ENCODE data around the gene NEK6.

NEK6 gene

GRCh38 chr9:124268248-124268647 lies 10.5 kb downstream of the NEK6 start:
- DNase-seq (ENCODE audit: extremely low read depth, low read depth) = no peak
- no peak for TF ChIP-seq CTCF (IDR thresholded peaks at IDR 0.05; ENCODE audit: low read depth, low read length)

- no peak for TF ChIP-seq CTCF (IDR thresholded peaks at IDR 0.05; ENCODE audit: low read depth, low read length)
- no peak for DNase-seq (ENCODE audit: extremely low read depth, low read depth)
Observed at GRCh38 chr9:124268661-124269060, 10.9 kb downstream of the NEK6 start.

GRCh38 chr9:124269556-124269955 lies 11.8 kb downstream of the NEK6 start:
- no peak for DNase-seq (ENCODE audit: extremely low read depth, low read depth)
- no peak for TF ChIP-seq CTCF (IDR thresholded peaks at IDR 0.05; ENCODE audit: low read depth, low read length)

GRCh38 chr9:124270504-124271335 lies 13.0 kb downstream of the NEK6 start:
- no peak for TF ChIP-seq CTCF (IDR thresholded peaks at IDR 0.05; ENCODE audit: low read depth, low read length)
- DNase-seq (ENCODE audit: extremely low read depth, low read depth) = no peak

- no peak for TF ChIP-seq CTCF (IDR thresholded peaks at IDR 0.05; ENCODE audit: low read depth, low read length)
- no peak for DNase-seq (ENCODE audit: extremely low read depth, low read depth)
Observed at GRCh38 chr9:124271660-124272059, 13.9 kb downstream of the NEK6 start.

- no peak for DNase-seq (ENCODE audit: extremely low read depth, low read depth)
- TF ChIP-seq CTCF (IDR thresholded peaks at IDR 0.05; ENCODE audit: low read depth, low read length) = no peak
Observed at GRCh38 chr9:124272118-124272517, 14.4 kb downstream of the NEK6 start.

- no peak for TF ChIP-seq CTCF (IDR thresholded peaks at IDR 0.05; ENCODE audit: low read depth, low read length)
- no peak for DNase-seq (ENCODE audit: extremely low read depth, low read depth)
Observed at GRCh38 chr9:124272979-124273378, 15.2 kb downstream of the NEK6 start.
